HepG2 (cell line): Measurements from ENCODE around the gene AGRN. TPM values are rescaled to one million over a fixed set of nuclear protein-coding genes. Genes with fewer than 3 reads are reported as not detected.

Experiments used
- AHDC1 ChIP-seq: sonication (generic); formaldehyde crosslinking; IDR thresholded peaks from 2 replicates; pipeline ENCODE4 v1.5.1; 2020; ENCODE audit warnings: mild to moderate bottlenecking, missing genetic modification reagents, borderline replicate concordance
- ARID3A ChIP-seq: IDR thresholded peaks from 2 replicates; pipeline ENCODE4 v1.6.1; 2012; ENCODE audit warnings: low read depth, low read length, improper control_type of control experiment
- ASH2L ChIP-seq: fragments of 300-600, 200-600 bp; sonication (generic); IDR thresholded peaks from 2 replicates; pipeline ENCODE4 v1.7.0; 2017; ENCODE audit warnings: low read depth, mild to moderate bottlenecking, moderate library complexity, mixed read lengths, low read length; ENCODE audit not compliant: insufficient read length
- CBX2 ChIP-seq, 2 experiments: fragments of 200-600 bp in 1 of 2; sonication (generic); formaldehyde crosslinking in 1 of 2; IDR thresholded peaks; 2 replicates each; pipeline versions ENCODE4 v1.7.0 to v1.8.1; 2018 to 2022; ENCODE audit warnings: low read depth in 2 of 2, low read length in 1 of 2, mild to moderate bottlenecking in 1 of 2, missing genetic modification reagents in 1 of 2
- FOXK2 ChIP-seq: fragments of 450-650 bp; IDR thresholded peaks from 2 replicates; pipeline ENCODE4 v1.6.1; 2016
- GMEB2 ChIP-seq: IDR thresholded peaks from 2 replicates; pipeline ENCODE4 v1.6.1; 2016; ENCODE audit warnings: missing biosample characterization, missing genetic modification reagents, low read depth
- HDAC1 ChIP-seq: sonication (generic); formaldehyde crosslinking; IDR thresholded peaks from 2 replicates; pipeline ENCODE4 v1.5.1; 2020; ENCODE audit warnings: mild to moderate bottlenecking, missing genetic modification reagents
- HDAC6 ChIP-seq: fragments of 200-600 bp; sonication (generic); IDR thresholded peaks from 2 replicates; pipeline ENCODE4 v1.7.0; 2017; ENCODE audit warnings: mild to moderate bottlenecking, antibody characterized with exemption, low read length, low read depth
- KLF9 ChIP-seq: IDR thresholded peaks from 2 replicates; pipeline ENCODE4 v1.6.1; 2016; ENCODE audit warnings: low read depth
- MBNL3 ChIP-seq: fragments of 250-450 bp; sonication (Bioruptor Pico); conservative IDR thresholded peaks from 2 replicates; pipeline ENCODE4 v1.8.0; 2022; ENCODE audit warnings: mild to moderate bottlenecking, inconsistent platforms
- NCOA1 ChIP-seq: sonication (generic); formaldehyde crosslinking; IDR thresholded peaks from 2 replicates; pipeline ENCODE4 v1.9.0; 2021; ENCODE audit warnings: missing genetic modification reagents
- PHF8 ChIP-seq: sonication (generic); formaldehyde crosslinking; IDR thresholded peaks from 2 replicates; pipeline ENCODE4 v1.5.0; 2020; ENCODE audit warnings: missing genetic modification reagents
- TCF7L2 ChIP-seq: IDR thresholded peaks from 2 replicates; pipeline ENCODE4 v1.6.1; 2011; ENCODE audit warnings: mild to moderate bottlenecking, low read depth, low read length, moderate library complexity
- TRAFD1 ChIP-seq: sonication (generic); formaldehyde crosslinking; IDR thresholded peaks from 2 replicates; pipeline ENCODE4 v1.5.1; 2020; ENCODE audit warnings: missing genetic modification reagents, mild to moderate bottlenecking, borderline replicate concordance
- ZFAT ChIP-seq: sonication (generic); formaldehyde crosslinking; conservative IDR thresholded peaks from 2 replicates; pipeline ENCODE4 v1.8.1; 2023; ENCODE audit warnings: missing genetic modification reagents, inconsistent platforms
- ZNF33B ChIP-seq: sonication (generic); formaldehyde crosslinking; IDR thresholded peaks from 2 replicates; pipeline ENCODE4 v1.5.1; 2020; ENCODE audit warnings: mild to moderate bottlenecking, missing genetic modification reagents
- ZNF572 ChIP-seq: sonication (generic); formaldehyde crosslinking; IDR thresholded peaks from 2 replicates; pipeline ENCODE4 v1.5.1; 2020; ENCODE audit warnings: mild to moderate bottlenecking, missing genetic modification reagents
- ZNF607 ChIP-seq: sonication (generic); formaldehyde crosslinking; IDR thresholded peaks from 2 replicates; pipeline ENCODE4 v1.5.1; 2020; ENCODE audit warnings: missing genetic modification reagents, mild to moderate bottlenecking, borderline replicate concordance
- ZNF720 ChIP-seq: sonication (generic); formaldehyde crosslinking; IDR thresholded peaks from 2 replicates; pipeline ENCODE4 v1.4.0; 2020; ENCODE audit warnings: missing genetic modification reagents
- polyA plus RNA-seq, 8 experiments: library from polyadenylated mRNA; depleted of rRNA in 3 of 8; stranded (reverse) in 7 of 8; unstranded in 1 of 8; fragments of >200 nt; fragmentation: Illumina TruSeq in 4 of 8; extraction: Trizol in 4 of 8; gene quantifications; 2 replicates each; pipeline versions ENCODE4 v1.2.1 to v1.2.3, GENCODE V29; 2011 to 2016; ENCODE audit warnings: low read depth in 4 of 8, missing spikeins in 1 of 8, mixed read lengths in 1 of 8; ENCODE audit not compliant: insufficient read depth in 1 of 8
- total RNA-seq, 5 experiments: library from RNA; depleted of rRNA; stranded (reverse); fragments of >200 nt; fragmentation: Illumina TruSeq; extraction: Trizol; gene quantifications; 2 replicates each; pipeline ENCODE4 v1.2.3, GENCODE V29; 2016; ENCODE audit warnings: low read depth in 1 of 5

Gene AGRN
- total and polyA plus RNA-seq, 2 of the 13 experiments (the other 11 are each of a cell fraction or from before 2014, with no cell fraction given), result 29.8 to 65.2 TPM

GRCh38 chr1:1013105-1013921 lies 6.6 kb upstream of the AGRN start, which contains the start of gene ISG15 (continued):
- TF ChIP-seq MBNL3 (CRISPR knock-in tag) (no peak), ZNF607 (CRISPR knock-in tag) (no peak), GMEB2 (CRISPR knock-in tag) (no peak), KLF9 (CRISPR knock-in tag) (peak; percentile 95), NCOA1 (CRISPR knock-in tag) (no peak), HDAC6 (no peak), HDAC1 (CRISPR knock-in tag) (peak; percentile 55), PHF8 (CRISPR knock-in tag) (peak; percentile 53; the same call in 1 of the 2 replicates), ZFAT (CRISPR knock-in tag) (no peak), CBX2 (IDR thresholded peaks at IDR 0.05; ENCODE audit: low read depth, low read length) (no peak), CBX2 (CRISPR knock-in tag; IDR thresholded peaks at IDR 0.05; ENCODE audit: low read depth) (no peak), AHDC1 (CRISPR knock-in tag) (no peak), TRAFD1 (CRISPR knock-in tag) (no peak), ARID3A (no peak), ZNF33B (CRISPR knock-in tag) (no peak), TCF7L2 (no peak), FOXK2 (no peak), ASH2L (peak; percentile 46), ZNF720 (CRISPR knock-in tag) (no peak), ZNF572 (CRISPR knock-in tag) (no peak)
